Mesenchymal stem cell (in vitro differentiated cells and primary cell): ENCODE results near the gene TMEM108.
A peak's percentile ranks its signal among the peaks of the same experiment; 100 is the strongest.

Experiments
- DNase-seq: peaks from one replicate; pipeline ENCODE4 v3.0.0-alpha.2; 2013
- H2AFZ ChIP-seq: one replicate; pipeline ENCODE4 v1.6.1; 2013; ENCODE audit warnings: low read depth, mild to moderate bottlenecking, control low read depth, inconsistent platforms, low read length, moderate library complexity
- H2AK5ac ChIP-seq: 2 replicates; pipeline ENCODE4 v1.6.1; 2013; ENCODE audit warnings: low read length, moderate library complexity, mild to moderate bottlenecking, inconsistent platforms; ENCODE audit not compliant: severe bottlenecking
- H2BK120ac ChIP-seq: one replicate; pipeline ENCODE4 v1.6.1; 2013; ENCODE audit warnings: low read depth, mild to moderate bottlenecking, inconsistent platforms, low read length, moderate library complexity
- H2BK12ac ChIP-seq, 2 experiments: one replicate each; pipeline ENCODE4 v1.6.1; 2013; ENCODE audit warnings: inconsistent platforms in 2 of 2, low read length in 2 of 2, mild to moderate bottlenecking in 2 of 2, moderate library complexity in 2 of 2, control low read depth in 1 of 2
- H2BK15ac ChIP-seq: one replicate; pipeline ENCODE4 v1.6.1; 2013; ENCODE audit warnings: mild to moderate bottlenecking, low read depth, inconsistent platforms; ENCODE audit not compliant: poor library complexity, severe bottlenecking
- H2BK5ac ChIP-seq: 2 replicates; pipeline ENCODE4 v1.6.1; 2013; ENCODE audit warnings: low read depth, mild to moderate bottlenecking, low read length, control low read depth, inconsistent platforms; ENCODE audit not compliant: poor library complexity, severe bottlenecking
- H3K14ac ChIP-seq, 2 experiments: one replicate each; pipeline ENCODE4 v1.6.1; 2013; ENCODE audit warnings: inconsistent platforms in 2 of 2, low read length in 2 of 2, control low read depth in 1 of 2, mild to moderate bottlenecking in 1 of 2, moderate library complexity in 1 of 2
- H3K18ac ChIP-seq, 2 experiments: one replicate each; pipeline ENCODE4 v1.6.1; 2013; ENCODE audit warnings: inconsistent platforms in 2 of 2, low read length in 2 of 2, control low read depth in 1 of 2, low read depth in 1 of 2, mild to moderate bottlenecking in 1 of 2
- H3K23ac ChIP-seq, 2 experiments: one replicate each; pipeline ENCODE4 v1.6.1; 2013; ENCODE audit warnings: inconsistent platforms in 2 of 2, low read length in 2 of 2, mild to moderate bottlenecking in 2 of 2, moderate library complexity in 2 of 2, control low read depth in 1 of 2
- H3K27ac ChIP-seq: 2 replicates; pipeline ENCODE4 v1.5.1; 2013; ENCODE audit warnings: mild to moderate bottlenecking, moderate library complexity, low read length, control low read depth, inconsistent platforms; ENCODE audit not compliant: poor library complexity, severe bottlenecking
- H3K27me3 ChIP-seq, 2 experiments: 2 replicates each; pipeline versions ENCODE4 v1.6.1 to v1.7.0; 2013; ENCODE audit warnings: low read length in 2 of 2, mild to moderate bottlenecking in 2 of 2, moderate library complexity in 2 of 2, control low read depth in 1 of 2, inconsistent platforms in 1 of 2; ENCODE audit not compliant: control insufficient read depth in 1 of 2, insufficient read depth in 1 of 2
- H3K36me3 ChIP-seq, 2 experiments: 2 replicates each; pipeline versions ENCODE4 v1.6.1 to v1.7.0; 2013; ENCODE audit warnings: low read length in 2 of 2, control low read depth in 1 of 2, inconsistent platforms in 1 of 2, low read depth in 1 of 2, mild to moderate bottlenecking in 1 of 2; ENCODE audit not compliant: insufficient read depth in 2 of 2, control insufficient read depth in 1 of 2
- H3K4ac ChIP-seq, 2 experiments: one replicate each; pipeline ENCODE4 v1.6.1; 2013; ENCODE audit warnings: inconsistent platforms in 2 of 2, low read length in 2 of 2, mild to moderate bottlenecking in 2 of 2, moderate library complexity in 2 of 2, control low read depth in 1 of 2, low read depth in 1 of 2
- H3K4me1 ChIP-seq: 2 replicates; pipeline ENCODE4 v1.6.1; 2013; ENCODE audit warnings: low read depth, low read length, control low read depth; ENCODE audit not compliant: control insufficient read depth, insufficient read depth
- H3K4me2 ChIP-seq: 2 replicates; pipeline ENCODE4 v1.6.1; 2013; ENCODE audit warnings: low read length, mild to moderate bottlenecking, inconsistent platforms; ENCODE audit not compliant: poor library complexity, severe bottlenecking
- H3K4me3 ChIP-seq, 2 experiments: 2 replicates each; pipeline versions ENCODE4 v1.5.1 to v1.7.0; 2013; ENCODE audit warnings: low read length in 2 of 2, mild to moderate bottlenecking in 2 of 2, control low read depth in 1 of 2, low read depth in 1 of 2; ENCODE audit not compliant: insufficient read depth in 1 of 2
- H3K79me1 ChIP-seq: replicated peaks from 2 replicates; pipeline ENCODE4 v1.6.1; 2013; ENCODE audit warnings: mild to moderate bottlenecking, control low read depth, low read length, inconsistent platforms; ENCODE audit not compliant: poor library complexity, severe bottlenecking
- H3K9ac ChIP-seq: 2 replicates; pipeline ENCODE4 v1.7.0; 2013; ENCODE audit warnings: mild to moderate bottlenecking, low read length, moderate library complexity
- H3K9me3 ChIP-seq: 2 replicates; pipeline ENCODE4 v1.7.0; 2013; ENCODE audit warnings: mild to moderate bottlenecking, low read length; ENCODE audit not compliant: control insufficient read depth
- H4K8ac ChIP-seq: one replicate; pipeline ENCODE4 v1.6.1; 2013; ENCODE audit warnings: inconsistent platforms, mild to moderate bottlenecking, low read length, moderate library complexity
- H4K91ac ChIP-seq: one replicate; pipeline ENCODE4 v1.6.1; 2013; ENCODE audit warnings: mild to moderate bottlenecking, low read length, inconsistent platforms
- WGBS: methylation state at CpG from one replicate; pipeline ENCODE4 v1.1.7; 2013; ENCODE audit warnings: mixed read lengths; 5-methylcytosine and 5-hydroxymethylcytosine counted together

The TMEM108 gene

GRCh38 chr3:133032301-133032700 lies 5.9 kb upstream of the TMEM108 start:
- H2AFZ ChIP-seq: no peak overlapping the region
- H3K36me3 ChIP-seq: no peaks in the 10 kb centered on the region
- H4K91ac ChIP-seq: no peak overlapping the region
- WGBS: no CpG with 5 or more reads among the region's 3 CpGs
- DNase-seq: no peak
- H3K27ac ChIP-seq: no peak overlapping the region
- H3K23ac ChIP-seq: no peak overlapping the region
- H3K79me1 ChIP-seq: no peaks in the 10 kb centered on the region
- H4K8ac ChIP-seq: no peak overlapping the region
- H2BK120ac ChIP-seq: no peak overlapping the region
- H2AK5ac ChIP-seq: no peak overlapping the region
- H3K14ac ChIP-seq: no peak overlapping the region
- H3K4me2 ChIP-seq: no peak overlapping the region
- no peaks in the 10 kb centered on the region for H3K9me3 ChIP-seq
- no peak overlapping the region for H2BK12ac ChIP-seq
- no peak overlapping the region for H3K4me3 ChIP-seq
- H2BK5ac ChIP-seq: no peak overlapping the region
- no peaks in the 10 kb centered on the region for H3K4me1 ChIP-seq
- peaks cover 24 to 43% of the 10 kb centered on the region in 2 experiments for H3K27me3 ChIP-seq
- H2BK15ac ChIP-seq: no peak overlapping the region
- no peak overlapping the region for H3K18ac ChIP-seq
- no peak overlapping the region for H3K9ac ChIP-seq
- no peak overlapping the region for H3K4ac ChIP-seq

GRCh38 chr3:133037436-133037835 lies 755 bp upstream of the TMEM108 start:
- Histone ChIP-seq H2BK12ac (no peak overlapping the region), H3K27me3 (peaks cover 24 to 70% of the 10 kb centered on the region in 2 experiments), H2BK5ac (no peak overlapping the region), H2AFZ (no peak overlapping the region), H3K9me3 (no peaks in the 10 kb centered on the region), H3K4me1 (peaks cover 10% of the 10 kb centered on the region), H3K9ac (no peak overlapping the region), H3K23ac (no peak overlapping the region), H3K27ac (no peak overlapping the region), H4K91ac (no peak overlapping the region), H3K18ac (no peak overlapping the region), H3K4me3 (peak overlapping the region in 1 of 2 experiments; percentile 72), H2AK5ac (no peak overlapping the region), H3K4me2 (peak overlapping the region; percentile 100), H2BK120ac (no peak overlapping the region), H2BK15ac (no peak overlapping the region), H3K36me3 (no peaks in the 10 kb centered on the region), H4K8ac (no peak overlapping the region), H3K4ac (no peak overlapping the region), H3K79me1 (no peaks in the 10 kb centered on the region), H3K14ac (no peak overlapping the region)
- no peak for DNase-seq
- 92% methylated on average over 8 of the region's 9 CpGs for WGBS

GRCh38 chr3:133038731-133039375 lies 662 bp downstream of the TMEM108 start:
- Histone ChIP-seq H2BK12ac (no peak overlapping the region), H4K91ac (no peak overlapping the region), H3K9me3 (no peaks in the 10 kb centered on the region), H2BK15ac (no peak overlapping the region), H3K4me3 (peak overlapping the region; percentile 72 to 77), H3K36me3 (no peaks in the 10 kb centered on the region), H3K79me1 (no peaks in the 10 kb centered on the region), H4K8ac (no peak overlapping the region), H2AFZ (peak overlapping the region; percentile 74), H2BK120ac (no peak overlapping the region), H3K4ac (no peak overlapping the region), H3K4me1 (peaks cover 10% of the 10 kb centered on the region), H3K14ac (peak overlapping the region in 1 of 2 experiments; percentile 80), H3K23ac (peak overlapping the region in 1 of 2 experiments; percentile 53), H3K18ac (no peak overlapping the region), H2BK5ac (no peak overlapping the region), H3K9ac (peak overlapping the region; percentile 7), H3K27me3 (peaks cover 24 to 66% of the 10 kb centered on the region in 2 experiments), H3K27ac (no peak overlapping the region), H3K4me2 (peak overlapping the region; percentile 100), H2AK5ac (no peak overlapping the region)
- WGBS: 3% methylated on average over 31 of the region's 31 CpGs
- DNase-seq: no peak

GRCh38 chr3:133040696-133041523 lies 2.7 kb downstream of the TMEM108 start:
- H3K4me2 ChIP-seq: no peak overlapping the region
- no peak overlapping the region for H2BK12ac ChIP-seq
- H3K23ac ChIP-seq: no peak overlapping the region
- no peak overlapping the region for H4K8ac ChIP-seq
- no peak overlapping the region for H3K9ac ChIP-seq
- H3K79me1 ChIP-seq: no peaks in the 10 kb centered on the region
- peak; percentile 66 for DNase-seq
- no peak overlapping the region for H3K14ac ChIP-seq
- no peak overlapping the region for H2BK15ac ChIP-seq
- no peak overlapping the region for H4K91ac ChIP-seq
- peaks cover 10% of the 10 kb centered on the region for H3K4me1 ChIP-seq
- H3K4ac ChIP-seq: no peak overlapping the region
- no peak overlapping the region for H2AFZ ChIP-seq
- peaks cover 24 to 48% of the 10 kb centered on the region in 2 experiments for H3K27me3 ChIP-seq
- no peaks in the 10 kb centered on the region for H3K36me3 ChIP-seq
- H3K27ac ChIP-seq: no peak overlapping the region
- WGBS: 59% methylated on average over 5 of the region's 6 CpGs
- H2BK5ac ChIP-seq: no peak overlapping the region
- no peak overlapping the region for H3K4me3 ChIP-seq
- no peaks in the 10 kb centered on the region for H3K9me3 ChIP-seq
- H3K18ac ChIP-seq: no peak overlapping the region
- H2BK120ac ChIP-seq: no peak overlapping the region
- no peak overlapping the region for H2AK5ac ChIP-seq
